Stimulated activated CD8-positive, alpha-beta memory T cell treated with anti-CD3 and anti-CD28 coated beads, Interleukin-4, amount 100 ng/mL, for 1 hour (primary cell): ENCODE results near the gene OPA1.

Experiments used
- DNase-seq, 2 donors: peaks; one replicate each; pipeline ENCODE4 v3.0.0-alpha.2; 2020; ENCODE audit warnings: low read depth in 2 of 2, low spot score in 1 of 2

Gene OPA1

GRCh38 chr3:193734737-193735366, 141.8 kb downstream of the OPA1 start:
- DNase-seq = no peak

GRCh38 chr3:193735850-193736249, 142.8 kb downstream of the OPA1 start:
- no peak for DNase-seq

- DNase-seq = no peak
Measured at GRCh38 chr3:193736616-193737015, 143.6 kb downstream of the OPA1 start.

GRCh38 chr3:193737191-193737751, 144.3 kb downstream of the OPA1 start:
- no peak for DNase-seq

GRCh38 chr3:193742628-193743027, 149.6 kb downstream of the OPA1 start:
- no peak for DNase-seq

- DNase-seq = no peak
Measured at GRCh38 chr3:193743702-193744047, 150.7 kb downstream of the OPA1 start.

- no peak for DNase-seq
Measured at GRCh38 chr3:193744048-193744821, 151.2 kb downstream of the OPA1 start.

- DNase-seq = no peak
Measured at GRCh38 chr3:193744822-193745684, 152.0 kb downstream of the OPA1 start.

- DNase-seq = no peak
Measured at GRCh38 chr3:193746832-193747231, 153.8 kb downstream of the OPA1 start.
